Measurements from ENCODE around the gene MESD.
A peak's percentile ranks its signal among the peaks of the same experiment; 100 is the strongest.

Gene MESD
- total RNA-seq, result 18.4 to 45.2 (median 41.2) reads per million in 4 donors

- peak; percentile 95 to 97 (median 96) for DNase-seq
Measured at GRCh38 chr15:80989518-80990478, at the start of gene MESD. MESD (minus strand) TSS chr15:80989819; CDS start chr15:80989791, 28 bp downstream.

GRCh38 chr15:81038975-81039607, 49.5 kb upstream of the MESD start:
- DNase-seq, result peak in 1 of 5 donors; percentile 39

- no peak for DNase-seq
Measured at GRCh38 chr15:81037952-81038743, 48.5 kb upstream of the MESD start.

GRCh38 chr15:81033508-81033907, 43.9 kb upstream of the MESD start:
- DNase-seq, result no peak

- no peak for DNase-seq
Measured at GRCh38 chr15:81032818-81033217, 43.2 kb upstream of the MESD start.

GRCh38 chr15:81032355-81032754, 42.7 kb upstream of the MESD start:
- no peak for DNase-seq

GRCh38 chr15:81031203-81031602, 41.6 kb upstream of the MESD start:
- DNase-seq, result no peak

GRCh38 chr15:81030301-81030750, 40.7 kb upstream of the MESD start:
- no peak for DNase-seq

GRCh38 chr15:81029414-81030300, 40.0 kb upstream of the MESD start:
- DNase-seq, result no peak

- no peak for DNase-seq
Measured at GRCh38 chr15:81026836-81027599, 37.4 kb upstream of the MESD start.

- no peak for DNase-seq
Measured at GRCh38 chr15:81025721-81026370, 36.2 kb upstream of the MESD start.

- DNase-seq, result no peak
Measured at GRCh38 chr15:81024936-81025335, 35.3 kb upstream of the MESD start.

- DNase-seq, result peak in 1 of 5 donors; percentile 35
Measured at GRCh38 chr15:81024265-81024872, 34.8 kb upstream of the MESD start.

GRCh38 chr15:81023483-81024264, 34.1 kb upstream of the MESD start:
- peak in 1 of 5 donors; percentile 91 for DNase-seq

GRCh38 chr15:81021321-81021720, 31.7 kb upstream of the MESD start:
- DNase-seq, result no peak

- DNase-seq, result no peak
Measured at GRCh38 chr15:81018197-81018596, 28.6 kb upstream of the MESD start.

GRCh38 chr15:81016489-81017068, 27.0 kb upstream of the MESD start:
- DNase-seq, result no peak

GRCh38 chr15:81015621-81016488, 26.2 kb upstream of the MESD start:
- DNase-seq, result no peak

All from T-helper 1 cell (primary cell).